ENCODE measurements around the gene WDR46.

Gene WDR46

DNA sequence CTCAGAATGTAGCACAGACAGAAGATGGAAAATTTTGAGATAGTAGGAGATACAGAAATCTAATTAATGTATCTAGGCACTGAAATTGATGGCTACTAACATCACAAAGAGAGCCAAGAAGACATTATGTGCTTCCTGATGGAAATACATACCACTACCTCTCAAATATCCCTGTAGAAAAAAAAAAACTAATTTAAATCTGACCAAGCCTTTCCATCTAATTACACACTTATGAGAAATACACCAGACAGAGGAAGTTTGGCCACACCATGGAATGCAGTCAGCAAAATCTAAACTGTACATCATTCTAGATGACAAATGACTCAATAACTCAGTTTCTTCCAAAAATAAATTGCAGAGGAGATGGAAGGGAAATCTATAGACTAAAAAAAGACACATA lies 36.3 kb downstream of the WDR46 start:
- no peak for DNase-seq

GRCh38 chr6:33251395-33252012 lies 37.5 kb downstream of the WDR46 start:
- no peak for DNase-seq

DNA sequence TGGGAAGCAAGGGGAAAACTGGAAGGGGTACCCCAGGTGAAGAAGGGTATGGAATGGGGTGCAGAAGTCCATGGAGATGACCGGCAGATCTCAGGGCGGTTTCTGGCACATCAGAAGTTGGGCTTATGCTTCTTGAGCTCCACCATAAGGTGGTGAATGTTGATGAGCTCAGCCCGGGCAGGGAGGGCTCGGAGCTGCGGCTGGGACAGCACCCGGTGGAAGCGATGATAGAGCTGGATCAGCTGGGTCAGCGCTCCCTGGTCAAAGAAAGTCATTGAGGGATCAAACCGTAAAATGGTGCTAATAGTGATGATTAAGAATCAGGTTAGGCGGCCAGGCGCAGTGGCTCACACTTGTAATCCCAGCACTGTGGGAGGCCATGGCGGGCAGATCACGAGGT lies 38.3 kb downstream of the WDR46 start:
- DNase-seq, result no peak

DNA sequence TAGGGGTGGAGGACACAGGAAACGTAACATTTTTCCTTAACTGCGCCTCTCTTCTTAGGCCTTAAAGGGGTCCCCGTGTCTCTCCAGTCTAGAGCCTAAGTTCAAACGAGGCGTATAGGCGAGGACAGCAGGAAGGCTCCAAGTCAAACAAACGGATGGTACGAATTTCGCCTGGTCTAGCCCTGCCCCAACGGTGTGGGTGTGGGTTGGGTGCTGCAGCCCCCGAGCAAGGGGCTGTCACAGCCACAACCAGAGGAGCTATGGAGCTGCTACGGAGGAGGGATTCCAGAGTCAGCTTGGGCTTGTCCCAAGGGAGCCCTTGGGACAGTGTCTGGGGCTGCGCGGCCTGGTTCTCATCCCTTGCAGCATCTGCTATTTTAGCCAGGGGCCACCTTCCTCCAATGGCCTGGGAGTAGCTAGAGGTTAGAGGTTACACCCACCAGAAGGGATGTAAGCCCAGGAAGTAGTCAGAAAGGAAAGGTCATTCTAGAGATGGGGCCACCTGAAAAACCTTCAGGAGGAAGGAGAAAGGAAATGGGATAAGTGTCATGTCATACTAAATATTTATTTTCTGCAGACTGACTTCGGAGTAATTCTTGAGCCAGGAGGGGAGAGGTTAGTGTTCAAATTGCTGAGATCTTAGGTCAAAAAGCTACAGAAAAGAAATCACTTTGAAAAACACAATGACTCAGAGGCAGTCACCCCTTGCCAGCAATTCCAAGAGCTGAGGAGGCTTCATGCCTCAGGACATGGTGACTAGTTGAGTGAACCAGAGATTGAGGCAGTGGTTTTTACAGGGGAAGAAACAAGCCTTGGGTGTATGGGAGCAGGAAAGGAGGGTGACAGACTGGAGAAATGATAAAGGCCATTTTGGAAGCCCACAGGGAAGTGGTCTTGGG lies 39.1 kb downstream of the WDR46 start:
- DNase-seq, result no peak

- DNase-seq, result peak; percentile 94
These were observed 39.9 kb downstream of the WDR46 start for GRCh38 chr6:33248932-33249731.

DNA sequence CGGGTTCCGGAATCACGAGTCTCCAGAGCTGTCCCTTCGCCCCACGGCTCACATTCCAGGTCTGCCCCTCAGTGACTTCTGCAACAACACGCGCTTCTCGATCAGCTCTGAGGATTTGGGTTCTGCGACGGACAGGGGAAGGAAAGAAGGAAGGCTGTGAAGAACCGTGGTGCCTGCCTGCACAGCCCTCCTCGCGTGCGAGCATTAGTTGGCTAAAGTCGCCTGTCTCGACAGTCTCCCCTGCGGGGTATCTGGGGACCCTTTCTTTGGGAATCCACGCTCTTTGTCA lies 40.5 kb downstream of the WDR46 start:
- DNase-seq, result no peak

GRCh38 chr6:33247977-33248642 lies 40.9 kb downstream of the WDR46 start:
- DNase-seq, result peak; percentile 96

GRCh38 chr6:33243476-33243875 lies 45.6 kb downstream of the WDR46 start:
- no peak for DNase-seq

DNA sequence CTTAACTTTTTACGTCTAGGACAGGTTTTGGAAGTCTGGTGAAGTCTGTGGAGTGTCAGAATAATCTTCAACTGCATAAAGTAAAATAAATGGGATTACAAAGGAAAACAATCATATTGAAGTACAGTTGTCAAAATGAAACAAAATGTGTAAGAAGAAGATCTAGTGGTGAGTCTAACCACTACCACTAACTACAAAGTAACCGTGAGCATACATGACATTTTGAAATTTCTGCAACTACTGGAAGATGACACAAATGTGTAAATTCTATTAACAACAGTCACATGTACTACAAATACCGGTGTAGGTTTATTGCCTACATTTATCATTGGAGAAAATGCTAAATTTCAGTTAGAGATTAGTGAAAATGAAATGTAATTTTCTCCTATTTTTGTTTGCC lies 47.1 kb downstream of the WDR46 start:
- DNase-seq, result no peak

- DNase-seq, result no peak
These were observed 51.3 kb downstream of the WDR46 start for GRCh38 chr6:33237741-33238140.

DNA sequence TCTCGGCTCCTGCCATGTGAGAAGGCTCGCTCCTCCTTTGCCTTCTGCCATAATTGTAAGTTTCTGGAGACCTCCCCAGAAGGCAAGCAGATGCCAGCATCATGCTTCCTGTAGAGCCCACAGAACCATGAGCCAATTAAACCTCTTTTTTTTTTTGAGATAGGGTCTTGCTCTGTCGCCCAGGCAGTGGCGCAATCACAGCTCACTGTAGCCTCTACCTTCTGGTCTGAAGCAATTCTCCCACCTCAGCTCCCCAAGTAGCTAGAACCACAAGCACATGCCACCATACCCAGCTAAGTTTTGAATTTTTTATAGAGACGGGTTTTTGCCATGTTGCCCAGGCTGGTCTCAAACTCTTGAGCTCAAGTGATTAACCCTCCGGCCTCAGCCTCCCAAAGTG lies 52.2 kb downstream of the WDR46 start:
- no peak for DNase-seq

- no peak for DNase-seq
These were observed 52.7 kb downstream of the WDR46 start for GRCh38 chr6:33236328-33236727.

GRCh38 chr6:33235221-33235634 lies 53.8 kb downstream of the WDR46 start:
- DNase-seq, result no peak
